Lower lobe of right lung (tissue), 2 donors: ENCODE data around the gene MAGEB4. TPM values are rescaled to one million over a fixed set of nuclear protein-coding genes. Genes with fewer than 3 reads are reported as not detected.

Experiments
- ATAC-seq, 2 donors: fragments of 200-7000 bp; cut with Tn5 transposase; one replicate each; pipeline ENCODE4 v1.9.1; 2020 to 2022; ENCODE audit warnings: mild to moderate bottlenecking in 2 of 2, moderate library complexity in 2 of 2
- DNase-seq: peaks from one replicate; pipeline ENCODE4 v3.0.0-alpha.2; 2020
- H3K27ac ChIP-seq: fragments of 200-600 bp; one replicate; pipeline ENCODE4 v1.8.0; 2022
- H3K27me3 ChIP-seq: fragments of 200-600 bp; one replicate; pipeline ENCODE4 v1.8.0; 2022; ENCODE audit warnings: low read depth
- H3K36me3 ChIP-seq: fragments of 200-600 bp; one replicate; pipeline ENCODE4 v1.8.0; 2022; ENCODE audit warnings: mild to moderate bottlenecking
- H3K4me1 ChIP-seq: fragments of 200-600 bp; one replicate; pipeline ENCODE4 v1.8.0; 2022
- H3K4me3 ChIP-seq: fragments of 200-600 bp; one replicate; pipeline ENCODE4 v1.8.0; 2022; ENCODE audit warnings: mild to moderate bottlenecking
- H3K9me3 ChIP-seq: fragments of 200-600 bp; one replicate; pipeline ENCODE4 v1.8.0; 2022
- CTCF ChIP-seq: fragments of 200-600 bp; IDR thresholded peaks from one replicate; pipeline ENCODE4 v1.8.0; 2022; ENCODE audit warnings: antibody characterized with exemption, mild to moderate bottlenecking
- intact Hi-C: fragments of 100-400 bp; cut with DNase I; formaldehyde crosslinking; loops from one replicate; pipeline ENCODE4 v1.11.0; 2022
- total RNA-seq: library from RNA; stranded (reverse); fragmentation: NEBNext Ultra II Directional; extraction: Animal tissue kit (Norgen Biotek cat#: 25700); gene quantifications from one replicate; pipeline ENCODE4 v1.2.1, GENCODE V29; 2021
- donor health status: DM: no; HTN: yes; CAD: no; lungs with severe emphysema.

Gene MAGEB4
- total RNA-seq, 1 donor from 2014 or later, result not detected

GRCh38 chrX:30283456-30284200 lies 41.8 kb downstream of the MAGEB4 start:
- DNase-seq (no peak), ATAC-seq (no peak)
- intact Hi-C loops, result no loop called here
- H3K27me3 ChIP-seq, result no peaks in the 10 kb centered on the region
- H3K9me3 ChIP-seq, result no peaks in the 10 kb centered on the region
- no peaks in the 10 kb centered on the region for H3K36me3 ChIP-seq
- H3K27ac ChIP-seq, result no peak overlapping the region
- H3K4me3 ChIP-seq, result no peak overlapping the region
- no peak for TF ChIP-seq CTCF
- no peaks in the 10 kb centered on the region for H3K4me1 ChIP-seq

Other genes starting within 250 kb of the MAGEB4 start
- gene MAGEB2, start 26.4 kb upstream of the MAGEB4 start, total RNA-seq, result not detected
- gene MAGEB3, start 11.3 kb upstream of the MAGEB4 start, total RNA-seq, result not detected
- not detected for gene MAGEB1, start 5.1 kb downstream of the MAGEB4 start, total RNA-seq
- not detected for gene NR0B1, start 67.4 kb downstream of the MAGEB4 start, total RNA-seq